Muscle of leg (tissue), 11 donors: Measurements from ENCODE around the gene TMEM203. TPM values are rescaled to one million over a fixed set of nuclear protein-coding genes. Genes with fewer than 3 reads are reported as not detected.

Experiments
- DNase-seq: peaks from one replicate; pipeline ENCODE4 v3.0.0; 2013
- H3K27ac ChIP-seq: one replicate; pipeline ENCODE4 v1.5.1; 2013; ENCODE audit warnings: mild to moderate bottlenecking, low read length, control low read depth
- H3K27me3 ChIP-seq: one replicate; pipeline ENCODE4 v1.6.1; 2013; ENCODE audit warnings: low read length; ENCODE audit not compliant: control insufficient read depth, insufficient read depth
- H3K36me3 ChIP-seq: one replicate; pipeline ENCODE4 v1.6.1; 2013; ENCODE audit warnings: low read length; ENCODE audit not compliant: control insufficient read depth, insufficient read depth
- H3K4me1 ChIP-seq: one replicate; pipeline ENCODE4 v1.6.1; 2013; ENCODE audit warnings: low read length; ENCODE audit not compliant: control insufficient read depth, insufficient read depth
- H3K4me3 ChIP-seq: one replicate; pipeline ENCODE4 v1.5.1; 2013; ENCODE audit warnings: low read length, control low read depth
- H3K9me3 ChIP-seq: replicated peaks from 2 replicates; pipeline ENCODE4 v1.6.1; 2013; ENCODE audit warnings: low read depth, low read length; ENCODE audit not compliant: control insufficient read depth
- WGBS: methylation state at CpG from one replicate; pipeline ENCODE4 v1.1.5; 2013; ENCODE audit warnings: missing lambda C conversion rate; ENCODE audit not compliant: insufficient coverage; 5-methylcytosine and 5-hydroxymethylcytosine counted together
- polyA plus RNA-seq, 8 donors: library from polyadenylated mRNA; unstranded; fragments of 120-200 nt; gene quantifications; one replicate each; pipeline versions ENCODE4 v1.2.1 to v1.2.3, GENCODE V29; 2013; ENCODE audit warnings: inconsistent platforms in 1 of 8, low replicate concordance in 1 of 8; ENCODE audit not compliant: insufficient read length in 8 of 8, insufficient read depth in 1 of 8
- total RNA-seq: library from RNA; stranded (reverse); fragments of 120-200 nt; gene quantifications from one replicate; pipeline ENCODE4 v1.2.4, GENCODE V29; 2013

Gene TMEM203
- total and polyA plus RNA-seq, 9 donors: 25.2 to 38.2 (median 36.3) TPM

DNA sequence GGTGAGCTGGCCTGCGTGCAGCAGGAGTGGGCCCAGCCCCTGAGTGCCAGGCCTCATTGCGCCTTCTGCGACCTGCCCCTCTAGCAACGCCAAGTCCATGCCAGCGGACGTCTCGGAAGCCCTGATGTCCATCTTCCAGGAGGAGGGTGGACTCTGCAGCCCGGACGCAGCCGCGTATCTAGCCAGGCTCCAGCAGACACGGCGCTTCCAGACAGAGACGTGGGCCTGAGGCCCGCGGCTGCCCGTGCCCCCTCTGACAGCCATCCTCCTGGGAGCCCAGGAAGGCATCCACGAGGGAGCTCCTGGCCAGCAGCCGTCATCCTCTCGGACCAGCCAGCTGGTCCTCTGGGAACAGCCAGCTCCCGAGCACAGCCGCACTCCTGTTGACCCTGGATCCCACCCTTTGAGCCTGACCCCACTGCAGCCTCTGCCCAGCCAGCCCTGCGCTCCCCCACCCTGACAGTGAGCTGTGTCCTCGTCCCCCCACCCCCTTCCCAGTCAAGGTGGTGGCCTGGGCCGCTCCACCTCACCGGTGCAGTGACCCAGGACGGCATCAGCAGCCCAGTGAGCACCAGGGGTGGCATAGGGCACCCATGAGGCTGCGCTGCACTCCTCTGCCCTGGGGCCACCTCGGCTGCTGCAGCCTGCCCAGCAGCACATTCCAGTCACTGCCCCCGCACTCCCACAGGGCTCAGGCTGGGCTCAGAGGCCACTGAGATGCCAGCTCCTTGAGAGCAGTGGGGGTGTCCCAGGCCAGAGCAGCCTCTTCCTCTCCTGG is 10.9 kb upstream of the TMEM203 start:
- H3K9me3 ChIP-seq: no peaks in the 10 kb centered on the region
- H3K27ac ChIP-seq: no peak overlapping the region
- H3K4me1 ChIP-seq: peaks cover 6% of the 10 kb centered on the region
- no peaks in the 10 kb centered on the region for H3K27me3 ChIP-seq
- H3K36me3 ChIP-seq: peaks cover 22% of the 10 kb centered on the region
- no peak for DNase-seq
- WGBS: 88% methylated on average over 30 of the region's 30 CpGs
- no peak overlapping the region for H3K4me3 ChIP-seq

DNA sequence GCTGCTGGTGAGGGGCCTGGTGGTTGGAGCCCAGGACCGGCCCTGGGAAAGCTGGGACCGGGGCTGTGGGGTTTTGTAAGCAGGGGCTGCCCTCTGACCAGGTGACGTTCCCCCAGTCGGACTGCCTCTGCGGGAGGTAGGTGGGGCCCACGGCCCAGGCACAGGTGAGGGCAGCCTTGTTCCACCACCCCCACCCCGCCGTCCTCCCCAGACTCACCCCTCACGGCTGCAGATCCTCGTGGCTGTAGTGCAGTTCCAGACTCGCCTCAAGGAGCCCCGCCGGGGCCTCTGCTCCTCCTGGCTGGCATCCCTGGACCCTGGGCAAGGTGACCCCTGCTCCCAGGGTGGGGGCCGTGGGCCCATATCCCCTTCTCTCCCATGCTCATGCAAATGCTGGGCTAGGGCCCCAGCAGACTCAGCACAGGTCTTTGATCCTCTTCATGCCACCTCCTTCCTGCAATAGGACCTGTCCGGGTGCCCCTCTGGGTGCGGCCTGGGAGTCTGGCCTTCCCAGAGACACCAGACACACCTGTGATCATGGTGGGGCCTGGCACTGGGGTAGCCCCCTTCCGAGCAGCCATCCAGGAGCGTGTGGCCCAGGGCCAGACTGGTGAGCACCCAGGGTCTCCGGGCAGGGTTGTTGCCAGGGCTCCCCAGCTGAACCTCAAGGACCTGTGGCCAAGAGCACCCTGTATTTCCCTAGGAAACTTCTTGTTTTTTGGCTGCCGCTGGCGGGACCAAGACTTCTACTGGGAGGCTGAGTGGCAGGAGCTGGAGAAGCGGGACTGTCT is 9.9 kb upstream of the TMEM203 start:
- no peaks in the 10 kb centered on the region for H3K9me3 ChIP-seq
- no peaks in the 10 kb centered on the region for H3K27me3 ChIP-seq
- H3K27ac ChIP-seq: no peak overlapping the region
- peaks cover 6% of the 10 kb centered on the region for H3K4me1 ChIP-seq
- no peak for DNase-seq
- no peak overlapping the region for H3K4me3 ChIP-seq
- WGBS: 91% methylated on average over 20 of the region's 22 CpGs
- H3K36me3 ChIP-seq: peaks cover 22% of the 10 kb centered on the region

DNA sequence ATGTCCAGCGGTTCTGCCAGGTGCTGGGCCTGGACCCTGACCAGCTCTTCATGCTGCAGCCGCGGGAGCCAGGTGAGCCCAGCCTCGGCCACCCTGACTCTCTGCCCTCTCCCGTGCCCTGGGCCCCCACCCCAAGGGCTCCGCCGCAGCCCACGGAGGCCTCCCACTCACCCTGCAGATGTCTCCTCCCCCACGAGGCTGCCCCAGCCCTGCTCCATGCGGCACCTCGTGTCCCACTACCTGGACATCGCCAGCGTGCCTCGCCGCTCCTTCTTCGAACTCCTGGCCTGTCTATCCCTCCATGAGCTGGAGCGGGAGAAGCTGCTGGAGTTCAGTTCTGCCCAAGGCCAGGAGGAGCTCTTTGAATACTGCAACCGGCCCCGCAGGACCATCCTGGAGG is 9.2 kb upstream of the TMEM203 start:
- H3K4me1 ChIP-seq: peaks cover 4% of the 10 kb centered on the region
- no peaks in the 10 kb centered on the region for H3K9me3 ChIP-seq
- H3K27me3 ChIP-seq: no peaks in the 10 kb centered on the region
- H3K36me3 ChIP-seq: peaks cover 25% of the 10 kb centered on the region
- DNase-seq: no peak
- no peak overlapping the region for H3K27ac ChIP-seq
- no peak overlapping the region for H3K4me3 ChIP-seq
- 89% methylated on average over 15 of the region's 19 CpGs for WGBS

DNA sequence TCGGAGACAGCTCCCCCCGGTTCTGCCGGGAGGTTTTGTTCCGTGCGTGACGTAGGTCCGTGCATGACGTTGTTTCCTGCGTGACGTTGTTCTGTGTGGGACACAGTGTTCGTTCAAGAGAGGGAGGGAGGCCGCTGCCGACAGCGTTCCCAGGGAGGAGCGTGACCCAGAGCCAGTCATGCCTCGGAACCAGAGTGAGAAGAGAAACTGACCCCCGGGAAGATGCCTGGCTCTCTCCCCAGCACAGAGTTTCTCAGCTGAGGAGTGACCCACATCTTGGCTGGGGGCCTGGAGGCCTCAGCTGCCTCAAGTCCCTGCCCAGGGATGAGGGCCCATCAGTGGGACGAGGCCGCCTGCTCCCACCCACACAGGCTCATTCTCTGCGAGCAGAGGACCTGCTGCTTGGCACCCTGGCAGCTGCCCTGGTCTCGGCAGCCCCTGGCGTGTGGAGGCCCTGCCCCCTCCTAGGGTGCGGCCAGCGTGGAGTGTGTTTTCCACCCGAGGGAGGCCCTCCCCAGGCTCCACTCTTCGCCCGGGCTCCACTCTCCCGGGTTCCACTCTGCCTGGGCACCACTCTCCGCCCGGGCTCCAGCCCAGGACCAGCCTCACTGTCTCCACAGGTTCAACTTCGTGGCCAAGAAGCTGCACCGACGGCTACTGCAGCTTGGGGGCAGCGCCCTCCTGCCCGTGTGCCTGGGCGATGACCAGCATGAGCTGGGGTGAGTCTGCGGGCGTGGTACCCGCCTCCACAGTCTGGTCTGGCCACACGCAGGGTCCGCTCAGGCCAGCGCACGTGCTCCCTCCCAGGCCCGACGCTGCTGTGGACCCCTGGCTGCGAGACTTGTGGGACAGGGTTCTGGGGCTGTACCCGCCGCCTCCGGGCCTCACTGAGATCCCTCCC is 8.0 kb upstream of the TMEM203 start:
- Histone ChIP-seq H3K4me1 (peaks cover 4% of the 10 kb centered on the region), H3K27me3 (no peaks in the 10 kb centered on the region), H3K9me3 (no peaks in the 10 kb centered on the region), H3K4me3 (no peak overlapping the region), H3K36me3 (peaks cover 31% of the 10 kb centered on the region), H3K27ac (no peak overlapping the region)
- 82% methylated on average over 49 of the region's 49 CpGs for WGBS
- DNase-seq: no peak

DNA sequence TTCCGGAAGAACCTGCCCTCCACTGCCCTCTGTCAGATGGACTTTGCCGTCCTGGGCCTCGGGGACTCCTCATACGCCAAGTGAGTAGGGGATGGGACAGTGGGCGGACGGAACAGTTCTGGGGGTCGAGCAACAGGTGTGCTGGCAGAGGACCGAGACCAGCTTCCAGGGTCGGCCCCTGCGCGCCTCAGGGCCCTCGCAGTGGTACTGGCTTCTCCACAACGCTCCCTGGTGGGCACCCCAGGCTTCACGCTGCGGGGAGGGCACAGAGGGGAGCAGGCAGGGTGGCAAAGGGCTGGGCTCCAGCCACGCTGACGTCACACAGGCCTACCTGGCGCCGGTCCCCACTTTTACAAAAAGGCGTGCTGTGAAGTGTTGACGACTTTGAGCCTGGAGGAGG is 7.1 kb upstream of the TMEM203 start:
- Histone ChIP-seq H3K27me3 (no peaks in the 10 kb centered on the region), H3K36me3 (peaks cover 31% of the 10 kb centered on the region), H3K4me3 (no peak overlapping the region), H3K4me1 (peaks cover 4% of the 10 kb centered on the region), H3K27ac (no peak overlapping the region), H3K9me3 (no peaks in the 10 kb centered on the region)
- no peak for DNase-seq
- WGBS: 86% methylated on average over 20 of the region's 21 CpGs

DNA sequence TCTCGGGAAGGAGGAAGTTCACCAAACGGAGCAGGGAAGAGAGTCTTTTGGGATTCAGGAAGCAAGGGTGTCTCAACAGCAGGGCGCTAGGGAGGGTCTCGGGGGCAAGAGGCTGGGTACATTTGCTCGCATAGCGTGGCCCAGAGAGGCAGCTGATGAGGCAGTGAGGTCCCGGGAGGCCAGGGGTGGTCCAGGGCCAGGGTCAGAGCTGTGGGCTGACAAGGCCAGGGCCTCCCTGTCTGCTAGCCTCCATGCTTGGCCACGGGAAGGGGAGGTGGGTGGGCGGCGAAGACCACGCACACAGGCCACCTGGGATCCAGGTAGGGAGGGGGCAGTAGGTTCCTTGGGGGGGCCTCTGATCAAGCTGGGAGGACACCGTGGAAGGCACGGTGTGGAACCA is 6.1 kb upstream of the TMEM203 start:
- no peaks in the 10 kb centered on the region for H3K9me3 ChIP-seq
- peaks cover 31% of the 10 kb centered on the region for H3K36me3 ChIP-seq
- WGBS: 84% methylated on average over 13 of the region's 13 CpGs
- H3K4me3 ChIP-seq: no peak overlapping the region
- no peak for DNase-seq
- H3K27me3 ChIP-seq: no peaks in the 10 kb centered on the region
- no peak overlapping the region for H3K27ac ChIP-seq
- H3K4me1 ChIP-seq: peaks cover 4% of the 10 kb centered on the region

DNA sequence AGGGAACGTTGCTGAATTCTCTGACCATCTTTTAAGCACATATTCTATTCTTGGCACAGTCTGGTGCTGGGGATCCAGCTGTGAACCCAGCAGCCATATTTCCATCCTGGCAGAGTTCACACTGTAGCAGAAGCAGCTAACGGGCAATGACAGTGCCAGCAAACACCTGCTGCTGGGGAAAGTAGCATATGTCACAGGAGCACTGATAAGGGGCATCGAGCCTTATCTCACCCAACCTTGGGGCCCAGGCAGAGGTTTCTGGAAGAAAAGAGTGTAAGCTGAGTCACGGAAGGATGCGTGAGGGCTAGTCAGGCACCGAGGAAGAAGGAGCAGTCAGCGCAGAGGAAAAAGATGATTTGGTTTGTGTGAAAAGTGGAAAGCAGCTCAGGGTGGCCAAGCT is 1.2 kb upstream of the TMEM203 start:
- H3K27me3 ChIP-seq: no peaks in the 10 kb centered on the region
- H3K27ac ChIP-seq: no peak overlapping the region
- no peaks in the 10 kb centered on the region for H3K9me3 ChIP-seq
- H3K4me3 ChIP-seq: no peak overlapping the region
- peaks cover 14% of the 10 kb centered on the region for H3K36me3 ChIP-seq
- WGBS: 94% methylated on average over 6 of the region's 7 CpGs
- peaks cover 32% of the 10 kb centered on the region for H3K4me1 ChIP-seq
- no peak for DNase-seq

DNA sequence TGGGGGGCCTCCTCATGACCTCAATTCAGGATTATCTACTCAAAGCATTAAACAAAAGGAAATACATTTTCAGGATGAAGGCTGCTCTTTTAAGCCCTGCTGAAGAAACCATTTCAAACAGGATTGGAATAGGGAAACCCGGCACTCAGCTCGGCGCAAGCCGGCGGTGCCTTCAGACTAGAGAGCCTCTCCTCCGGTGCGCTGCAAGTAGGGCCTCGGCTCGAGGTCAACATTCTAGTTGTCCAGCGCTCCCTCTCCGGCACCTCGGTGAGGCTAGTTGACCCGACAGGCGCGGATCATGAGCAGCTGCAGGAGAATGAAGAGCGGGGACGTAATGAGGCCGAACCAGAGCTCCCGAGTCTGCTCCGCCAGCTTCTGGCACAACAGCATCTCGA is 720 bp downstream of the TMEM203 start:
- Histone ChIP-seq H3K4me3 (peak overlapping the region; percentile 94), H3K27ac (peak overlapping the region; percentile 29), H3K36me3 (peaks cover 11% of the 10 kb centered on the region), H3K27me3 (no peaks in the 10 kb centered on the region), H3K4me1 (peaks cover 40% of the 10 kb centered on the region), H3K9me3 (no peaks in the 10 kb centered on the region)
- 18% methylated on average over 21 of the region's 21 CpGs for WGBS
- DNase-seq: no peak

DNA sequence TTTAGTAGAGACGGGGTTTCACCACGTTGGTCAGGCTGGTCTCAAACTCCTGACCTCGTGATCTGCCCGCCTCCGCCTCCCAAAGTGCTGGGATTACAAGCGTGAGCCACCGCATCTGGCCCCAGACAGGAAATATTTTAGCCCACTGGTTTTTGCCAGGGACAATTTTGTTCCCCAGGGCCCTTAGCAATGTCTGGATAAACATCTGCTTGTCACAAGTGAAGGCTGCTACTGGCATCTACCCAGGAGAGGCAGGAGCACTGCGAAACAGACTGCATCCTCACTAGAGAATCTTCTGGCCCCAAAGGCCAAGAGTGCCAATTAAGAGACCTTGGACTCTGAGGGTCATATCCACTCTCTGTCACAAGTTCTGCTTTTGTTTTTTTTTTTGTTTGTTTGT is 2.5 kb downstream of the TMEM203 start:
- Histone ChIP-seq H3K27me3 (no peaks in the 10 kb centered on the region), H3K27ac (no peak overlapping the region), H3K9me3 (no peaks in the 10 kb centered on the region), H3K4me3 (no peak overlapping the region), H3K4me1 (peaks cover 57% of the 10 kb centered on the region), H3K36me3 (peaks cover 5% of the 10 kb centered on the region)
- WGBS: 70% methylated on average over 7 of the region's 8 CpGs
- no peak for DNase-seq
